ENCODE data around the gene GULP1. TPM values are rescaled to one million over a fixed set of nuclear protein-coding genes. Genes with fewer than 3 reads are reported as not detected.

Gene GULP1
- total and polyA plus RNA-seq, 2 of the 4 experiments (the other 2 are of a cell fraction), result 24.4 to 40.1 TPM

- Histone ChIP-seq H4K20me1 (ENCODE audit: insufficient read depth, low read length) (no peaks in the 10 kb centered on the region), H2BK15ac (ENCODE audit: low read depth, low read length) (no peak overlapping the region; the same call in 2 of the 3 replicates), H3K27me3 (ENCODE audit: control insufficient read depth, insufficient read depth, low read length) (no peaks in the 10 kb centered on the region), H2AK5ac (ENCODE audit: low read depth, low read length) (no peak overlapping the region), H2BK120ac (ENCODE audit: low read depth, low read length) (no peak overlapping the region), H3K9me1 (ENCODE audit: insufficient read depth, low read length) (no peaks in the 10 kb centered on the region), H2BK20ac (ENCODE audit: low read depth, low read length) (no peak overlapping the region), H3K9me3 (ENCODE audit: control insufficient read depth, insufficient read depth, low read length) (peaks cover 2% of the 10 kb centered on the region; the same call in 1 of the 2 replicates), H3K18ac (ENCODE audit: low read depth, low read length) (no peak overlapping the region), H2BK5ac (ENCODE audit: low read depth, low read length, poor library complexity, severe bottlenecking) (no peak overlapping the region), H3K27ac (ENCODE audit: insufficient read depth, low read length) (no peak overlapping the region), H3K79me1 (ENCODE audit: low read depth in 1 of 2, low read length in 2 of 2) (peaks cover 5 to 26% of the 10 kb centered on the region in 2 experiments; a peak in 3 of 4 replicates), H3K9ac (ENCODE audit: low read depth, low read length) (no peak overlapping the region), H3K14ac (replicated peaks; ENCODE audit: low read depth, low read length) (0 out of 2 replicates have a peak overlapping the region, but pooled peaks have one; percentile 26), H4K5ac (ENCODE audit: low read depth, low read length) (no peak overlapping the region), H3K56ac (ENCODE audit: extremely low read depth, insufficient read depth, low read length) (no peak overlapping the region), H4K91ac (ENCODE audit: insufficient read depth, low read depth, low read length) (no peak overlapping the region), H3K36me3 (ENCODE audit: control insufficient read depth, insufficient read depth, low read length) (no peaks in the 10 kb centered on the region), H3K23ac (ENCODE audit: low read depth, low read length) (no peak overlapping the region), H3K4me1 (ENCODE audit: control insufficient read depth, insufficient read depth, low read length) (no peaks in the 10 kb centered on the region; the same call in 1 of the 2 replicates), H2AK9ac (replicated peaks; ENCODE audit: low read depth, low read length, poor library complexity) (no peak overlapping the region), H4K8ac (ENCODE audit: low read depth in 2 of 2, low read length in 2 of 2) (no peak overlapping the region), H3K4ac (ENCODE audit: low read depth, low read length) (0 out of 2 replicates have a peak overlapping the region, but pooled peaks have one; percentile 31), H2AFZ (replicated peaks; ENCODE audit: low read length, poor library complexity) (no peak overlapping the region), H3K4me3 (ENCODE audit: insufficient read depth, low read depth, low read length) (no peak overlapping the region), H3K4me2 (ENCODE audit: low read depth, low read length) (no peak overlapping the region)
- no peak for ATAC-seq (ENCODE audit: low read depth)
- TF ChIP-seq MAFK (IDR thresholded peaks at IDR 0.05; ENCODE audit: low read depth, low read length) (no peak), RCOR1 (IDR thresholded peaks at IDR 0.05; ENCODE audit: insufficient replicate concordance, low read length) (no peak), SMC3 (IDR thresholded peaks at IDR 0.05; ENCODE audit: low read depth, low read length) (no peak), ELK1 (IDR thresholded peaks at IDR 0.05; ENCODE audit: borderline replicate concordance, low read depth, low read length) (no peak), FOS (IDR thresholded peaks at IDR 0.05; ENCODE audit: low read depth, low read length) (no peak), POLR2A (IDR thresholded peaks at IDR 0.05; ENCODE audit: low read depth, low read length) (no peak), RAD21 (IDR thresholded peaks at IDR 0.05; ENCODE audit: low read length) (no peak)
- in situ Hi-C loops (cut with MboI; ENCODE audit: low sequenced_read_pairs), result no loop called here
- CTCF ChIA-PET, result no interaction called here
- POLR2A ChIA-PET (ENCODE audit: unreplicated experiment), result no interaction called here
- no peak for DNase-seq
- dilution Hi-C loops (cut with HindIII; ENCODE audit: low sequenced_read_pairs, unreplicated experiment), result no loop called here
- WGBS, 2 experiments (ENCODE audit: extremely low coverage in 2 of 2, insufficient read length in 1 of 2), result no CpG with 5 or more reads among the region's 6 CpGs
- no TSS peak for BruUV-seq (replicated peaks)
- intact Hi-C loops (cut with micrococcal nuclease), result no loop called here
These were observed 120.5 kb downstream of the GULP1 start for GRCh38 chr2:188412190-188412589.
